NB4 (cell line): Measurements from ENCODE around the gene FAM53B.

Source experiments
- POLR2A ChIP-seq: IDR thresholded peaks from 2 replicates; pipeline ENCODE4 v1.6.1; 2011; ENCODE audit warnings: mild to moderate bottlenecking; ENCODE audit not compliant: insufficient read length; ENCODE audit errors: extremely low read depth
- TF ChIP-seq, protein P1 (sequence below): IDR thresholded peaks from one replicate; pipeline ENCODE4 v1.5.1; 2012; ENCODE audit warnings: low read depth, low read length

DNA sequence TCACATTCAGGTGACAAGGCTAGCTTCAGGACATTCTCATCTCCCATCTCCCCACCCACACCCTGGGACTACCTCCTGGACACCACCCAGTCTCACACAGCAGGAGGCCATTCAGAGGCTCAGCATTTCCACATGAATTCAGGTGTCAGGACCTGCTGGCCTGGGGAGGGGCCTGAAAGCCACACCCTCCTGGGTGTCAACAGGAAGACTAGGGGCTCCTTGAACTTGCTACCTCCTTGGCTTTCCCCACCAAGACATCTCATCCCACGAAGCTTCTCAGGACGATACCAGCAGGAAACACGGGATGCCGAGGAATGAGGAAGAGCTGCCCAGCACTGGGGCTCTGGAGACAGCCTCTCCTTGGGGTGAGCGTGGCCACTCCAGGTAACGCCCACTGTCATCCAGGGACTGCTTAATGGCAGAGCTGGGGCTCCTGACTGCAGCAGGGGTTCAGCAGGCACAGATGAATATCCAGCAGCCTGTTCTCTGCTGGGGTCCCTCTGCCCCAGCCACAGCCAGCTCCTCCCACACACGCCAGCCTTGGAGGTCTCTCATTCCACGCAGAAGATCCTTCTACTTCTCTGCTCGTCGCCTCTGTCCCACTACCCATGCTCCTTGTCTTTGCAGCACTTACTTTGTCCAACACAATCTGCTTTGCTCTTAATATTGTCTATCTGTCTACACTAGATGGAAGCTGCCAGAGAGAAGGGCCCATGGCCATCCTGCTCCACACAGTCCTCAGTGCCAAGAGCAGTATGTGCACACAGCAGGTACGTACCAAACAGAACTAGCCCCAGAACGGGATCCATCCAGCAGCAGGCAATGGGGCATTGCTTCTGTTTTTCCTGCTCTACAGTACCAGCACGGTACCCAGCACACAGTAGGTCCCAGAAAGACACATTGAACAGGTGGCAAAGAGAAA, 88.7 kb downstream of the FAM53B start:
- no peak for TF ChIP-seq POLR2A
- TF ChIP-seq, protein P1, sequence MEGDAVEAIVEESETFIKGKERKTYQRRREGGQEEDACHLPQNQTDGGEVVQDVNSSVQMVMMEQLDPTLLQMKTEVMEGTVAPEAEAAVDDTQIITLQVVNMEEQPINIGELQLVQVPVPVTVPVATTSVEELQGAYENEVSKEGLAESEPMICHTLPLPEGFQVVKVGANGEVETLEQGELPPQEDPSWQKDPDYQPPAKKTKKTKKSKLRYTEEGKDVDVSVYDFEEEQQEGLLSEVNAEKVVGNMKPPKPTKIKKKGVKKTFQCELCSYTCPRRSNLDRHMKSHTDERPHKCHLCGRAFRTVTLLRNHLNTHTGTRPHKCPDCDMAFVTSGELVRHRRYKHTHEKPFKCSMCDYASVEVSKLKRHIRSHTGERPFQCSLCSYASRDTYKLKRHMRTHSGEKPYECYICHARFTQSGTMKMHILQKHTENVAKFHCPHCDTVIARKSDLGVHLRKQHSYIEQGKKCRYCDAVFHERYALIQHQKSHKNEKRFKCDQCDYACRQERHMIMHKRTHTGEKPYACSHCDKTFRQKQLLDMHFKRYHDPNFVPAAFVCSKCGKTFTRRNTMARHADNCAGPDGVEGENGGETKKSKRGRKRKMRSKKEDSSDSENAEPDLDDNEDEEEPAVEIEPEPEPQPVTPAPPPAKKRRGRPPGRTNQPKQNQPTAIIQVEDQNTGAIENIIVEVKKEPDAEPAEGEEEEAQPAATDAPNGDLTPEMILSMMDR, result no peak
